Heart right ventricle (tissue), 16 donors: ENCODE results near the gene GORASP2. TPM values are rescaled to one million over a fixed set of nuclear protein-coding genes. Genes with fewer than 3 reads are reported as not detected.

ENCODE experiments used
- ATAC-seq, 8 donors: fragments of 200-7000 bp; cut with Tn5 transposase; one replicate each; pipeline ENCODE4 v1.9.1; 2020; ENCODE audit warnings: mild to moderate bottlenecking in 8 of 8, moderate library complexity in 8 of 8, moderate number of reproducible peaks in 1 of 8
- DNase-seq, 2 donors: peaks; one replicate each; pipeline ENCODE4 v3.0.0-alpha.2; 2020
- H3K27ac ChIP-seq, 10 donors: fragments of 200-600 bp; sonication (generic) in 2 of 10; one replicate each; pipeline versions ENCODE4 v1.5.0 to v1.8.0; 2020 to 2022; ENCODE audit warnings: mild to moderate bottlenecking in 3 of 10
- H3K27me3 ChIP-seq, 7 donors: fragments of 200-600 bp; one replicate each; pipeline ENCODE4 v1.8.0; 2021 to 2022; ENCODE audit warnings: mild to moderate bottlenecking in 2 of 7
- H3K36me3 ChIP-seq, 9 donors: fragments of 200-600 bp; sonication (generic) in 1 of 9; one replicate each; pipeline versions ENCODE4 v1.5.0 to v1.8.0; 2020 to 2022; ENCODE audit warnings: mild to moderate bottlenecking in 2 of 9
- H3K4me1 ChIP-seq, 9 donors: fragments of 200-600 bp; sonication (generic) in 1 of 9; one replicate each; pipeline versions ENCODE4 v1.5.0 to v1.8.0; 2020 to 2022; ENCODE audit warnings: mild to moderate bottlenecking in 4 of 9
- H3K4me3 ChIP-seq, 10 donors: fragments of 200-600 bp; sonication (generic) in 2 of 10; one replicate each; pipeline versions ENCODE4 v1.5.0 to v1.8.0; 2020 to 2022; ENCODE audit warnings: mild to moderate bottlenecking in 7 of 10, moderate library complexity in 2 of 10
- H3K9me3 ChIP-seq, 11 donors: fragments of 200-600 bp in 10 of 11; sonication (generic) in 2 of 11; one replicate each; pipeline versions ENCODE4 v1.5.0 to v1.8.0; 2013 to 2022; ENCODE audit warnings: mild to moderate bottlenecking in 2 of 11, control low read depth in 1 of 11, moderate library complexity in 1 of 11
- CTCF ChIP-seq, 9 donors: fragments of 200-600 bp; sonication (generic) in 2 of 9; IDR thresholded peaks; one replicate each; pipeline versions ENCODE4 v1.5.0 to v1.8.0; 2021 to 2022; ENCODE audit warnings: antibody characterized with exemption in 9 of 9, mild to moderate bottlenecking in 5 of 9, moderate library complexity in 1 of 9
- WGBS, 2 donors: extraction: QIAGEN DNeasy Blood & Tissue Kit; methylation state at CpG; one replicate each; pipeline ENCODE4 v1.1.7; 2013; ENCODE audit warnings: inconsistent platforms in 1 of 2; 5-methylcytosine and 5-hydroxymethylcytosine counted together
- intact Hi-C, 10 donors: fragments of 100-400 bp; cut with DNase I; formaldehyde crosslinking; loops; one replicate each; pipeline versions ENCODE4 v1.11.1 to v1.14.2; 2022
- polyA plus RNA-seq, 2 donors: library from polyadenylated mRNA; stranded (reverse); fragments of 200-250 nt; gene quantifications; one replicate each; pipeline ENCODE4 v1.2.3, GENCODE V29; 2013
- total RNA-seq, 10 donors: library from RNA; stranded (reverse); fragmentation: NEBNext Ultra II Directional in 3 of 10; extraction: Animal tissue kit (Norgen Biotek cat#: 25700) in 3 of 10; gene quantifications; one replicate each; pipeline versions ENCODE4 v1.2.1 to v1.2.4, GENCODE V29; 2021 to 2023
- donor health status: Arrhythmogenic right ventricular cardiomyopathy.
- donor health status: ischemic (EF 13 %, LVEDD 7.1; RV severe dilation, severe dysfunction).
- donor health status: healthy with polysubstance abuse.
- donor health status: DM: no; HTN: yes; CAD: no.
- donor health status: DM: no; HTN: no; CAD: no.
- donor health status: ischemic (EF 25% LVEDD 6.9; RV normal size, moderate dysfunction).
- donor health status: ischemic (EF 25% LVEDD 5.7; RV mildly dilated, moderate dysfunction).
- donor health status: healthy.
- donor health status: DM: yes; HTN: yes; CAD: no.
- donor health status: Ischemic cardiomyopathy.
- donor health status: ischemic (EF 35%, LVEDD 5.7; RV mildly dilated, moderate dysfunction).
- donor health status: nonischemic (EF 11% LVEDD 7.7; RV severe dilation, severe dysfunction).
- donor health status: DM: yes; HTN: yes; CAD: no.
- donor health status: PGD.
- donor health status: ischemic (EF 29% LVEDD 5.4; RV normal size, mild dysfunction).
- donor health status: nonischemic (EF 23%, LVEDD 6.1; RV moderate dilation, normal function).

Gene GORASP2
- total and polyA plus RNA-seq, 12 donors, result 15.4 to 74.1 (median 61.5) TPM

DNA sequence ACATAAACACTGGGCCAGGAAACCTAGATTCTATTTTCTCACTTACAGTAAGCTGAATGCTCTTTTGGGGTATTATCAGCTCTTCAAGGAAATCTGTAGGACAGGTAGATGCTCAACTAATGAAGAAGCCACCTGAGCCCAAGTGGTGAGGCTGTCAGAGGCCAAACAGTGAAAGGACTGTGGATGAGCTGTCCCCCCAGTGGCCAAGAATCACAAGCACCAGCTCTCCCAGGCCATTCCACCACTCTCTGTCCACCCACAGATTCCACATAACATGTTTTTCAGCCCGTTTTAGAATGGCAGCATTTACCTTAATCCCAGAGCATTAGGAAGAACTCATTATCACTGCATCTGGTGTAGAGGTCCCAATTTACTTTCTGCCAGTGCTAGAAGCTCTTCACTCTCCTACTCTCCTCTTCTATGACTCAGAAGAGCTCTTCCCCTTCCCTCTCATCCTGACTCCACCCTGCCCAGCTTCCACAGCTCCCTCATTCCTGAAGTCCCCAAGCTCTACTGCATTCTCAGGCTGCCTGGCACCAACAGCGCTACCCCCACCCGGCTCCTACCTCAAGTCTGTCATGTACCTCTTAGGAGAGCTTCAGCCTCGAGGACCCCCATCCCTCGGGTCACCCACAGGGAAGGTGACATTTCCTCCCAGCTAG lies 43.8 kb upstream of the GORASP2 start:
- 75 to 80% methylated on average over 5 of the region's 5 CpGs for WGBS, 2 donors
- Histone ChIP-seq H3K4me1 (no peaks in the 10 kb centered on the region), H3K27me3 (peaks cover 0 to 14% (median 0%) of the 10 kb centered on the region in 7 donors), H3K27ac (no peak overlapping the region), H3K4me3 (no peak overlapping the region), H3K36me3 (no peaks in the 10 kb centered on the region), H3K9me3 (no peaks in the 10 kb centered on the region)
- intact Hi-C loops, result no loop called here
- no peak for TF ChIP-seq CTCF (IDR thresholded peaks at IDR 0.05)
- ATAC-seq, result no peak
- DNase-seq, result no peak

DNA sequence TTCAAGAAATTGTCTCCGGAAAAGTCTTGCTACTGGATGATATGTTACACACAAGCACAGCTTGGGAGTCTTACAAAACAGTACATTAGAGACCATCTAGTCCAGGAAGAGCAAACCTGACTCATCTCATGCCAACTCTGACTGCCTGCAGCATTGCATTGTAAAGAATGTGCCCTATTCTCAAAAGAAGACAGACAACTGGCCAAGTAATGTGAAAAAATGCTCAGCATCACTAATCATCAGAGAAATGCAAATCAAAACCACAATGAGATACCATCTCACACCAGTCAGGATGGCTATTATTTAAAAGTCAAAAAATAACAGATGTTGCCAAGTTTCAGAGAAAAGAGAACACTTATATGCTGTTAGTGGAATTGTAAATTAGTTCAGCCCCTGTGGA lies 42.7 kb upstream of the GORASP2 start:
- Histone ChIP-seq H3K9me3 (no peaks in the 10 kb centered on the region), H3K36me3 (no peaks in the 10 kb centered on the region), H3K4me3 (no peak overlapping the region), H3K27me3 (peaks cover 0 to 14% (median 0%) of the 10 kb centered on the region in 7 donors), H3K4me1 (no peaks in the 10 kb centered on the region), H3K27ac (no peak overlapping the region)
- intact Hi-C loops, result no loop called here
- TF ChIP-seq CTCF (IDR thresholded peaks at IDR 0.05), result no peak
- DNase-seq, result no peak
- ATAC-seq, result no peak
- whole genome bisulfite sequencing, 2 donors, result 94 to 98% methylated on average over 1 of the region's 1 CpG

- Histone ChIP-seq H3K36me3 (no peaks in the 10 kb centered on the region), H3K27ac (no peak overlapping the region), H3K27me3 (peaks cover 0 to 10% (median 0%) of the 10 kb centered on the region in 7 donors), H3K4me1 (no peaks in the 10 kb centered on the region), H3K4me3 (no peak overlapping the region), H3K9me3 (no peaks in the 10 kb centered on the region)
- DNase-seq, result no peak
- ATAC-seq, result no peak
- intact Hi-C loops, result no loop called here
- no peak for TF ChIP-seq CTCF (IDR thresholded peaks at IDR 0.05)
These were observed 41.6 kb upstream of the GORASP2 start for GRCh38 chr2:170887496-170887895.

DNA sequence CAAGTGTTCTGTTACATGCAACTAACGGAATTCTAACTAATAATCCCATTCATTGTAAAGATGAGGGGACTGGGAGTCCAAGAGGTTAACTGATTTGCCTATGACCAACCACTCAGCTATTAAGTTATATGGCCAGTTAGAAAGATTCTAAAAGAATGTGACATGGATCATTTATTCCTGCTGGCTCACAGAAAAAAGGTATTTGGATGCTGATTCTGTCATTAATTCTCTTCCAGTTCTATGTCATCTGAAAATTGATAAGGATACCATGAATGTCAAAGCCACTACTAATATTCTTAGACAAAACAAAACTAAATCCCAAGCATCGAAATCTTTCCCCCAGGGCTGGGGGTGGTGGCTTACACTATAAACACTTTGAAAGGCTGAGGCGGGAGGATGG lies 41.2 kb upstream of the GORASP2 start:
- Histone ChIP-seq H3K4me3 (no peak overlapping the region), H3K36me3 (no peaks in the 10 kb centered on the region), H3K9me3 (no peaks in the 10 kb centered on the region), H3K27me3 (peaks cover 0 to 10% (median 0%) of the 10 kb centered on the region in 7 donors), H3K4me1 (no peaks in the 10 kb centered on the region), H3K27ac (no peak overlapping the region)
- intact Hi-C loops, result no loop called here
- no peak for ATAC-seq
- DNase-seq, result no peak
- 77 to 84% methylated on average over 3 of the region's 3 CpGs for WGBS, 2 donors
- TF ChIP-seq CTCF (IDR thresholded peaks at IDR 0.05), result no peak
